Muscle of leg (tissue), 11 donors: ENCODE data around the gene MTAP. TPM values are rescaled to one million over a fixed set of nuclear protein-coding genes. Genes with fewer than 3 reads are reported as not detected.

ENCODE experiments used
- DNase-seq: peaks from one replicate; pipeline ENCODE4 v3.0.0; 2013
- H3K27ac ChIP-seq: one replicate; pipeline ENCODE4 v1.5.1; 2013; ENCODE audit warnings: mild to moderate bottlenecking, low read length, control low read depth
- H3K27me3 ChIP-seq: one replicate; pipeline ENCODE4 v1.6.1; 2013; ENCODE audit warnings: low read length; ENCODE audit not compliant: control insufficient read depth, insufficient read depth
- H3K36me3 ChIP-seq: one replicate; pipeline ENCODE4 v1.6.1; 2013; ENCODE audit warnings: low read length; ENCODE audit not compliant: control insufficient read depth, insufficient read depth
- H3K4me1 ChIP-seq: one replicate; pipeline ENCODE4 v1.6.1; 2013; ENCODE audit warnings: low read length; ENCODE audit not compliant: control insufficient read depth, insufficient read depth
- H3K4me3 ChIP-seq: one replicate; pipeline ENCODE4 v1.5.1; 2013; ENCODE audit warnings: low read length, control low read depth
- H3K9me3 ChIP-seq: replicated peaks from 2 replicates; pipeline ENCODE4 v1.6.1; 2013; ENCODE audit warnings: low read depth, low read length; ENCODE audit not compliant: control insufficient read depth
- WGBS: methylation state at CpG from one replicate; pipeline ENCODE4 v1.1.5; 2013; ENCODE audit warnings: missing lambda C conversion rate; ENCODE audit not compliant: insufficient coverage; 5-methylcytosine and 5-hydroxymethylcytosine counted together
- polyA plus RNA-seq, 8 donors: library from polyadenylated mRNA; unstranded; fragments of 120-200 nt; gene quantifications; one replicate each; pipeline versions ENCODE4 v1.2.1 to v1.2.3, GENCODE V29; 2013; ENCODE audit warnings: inconsistent platforms in 1 of 8, low replicate concordance in 1 of 8; ENCODE audit not compliant: insufficient read length in 8 of 8, insufficient read depth in 1 of 8
- total RNA-seq: library from RNA; stranded (reverse); fragments of 120-200 nt; gene quantifications from one replicate; pipeline ENCODE4 v1.2.4, GENCODE V29; 2013

MTAP gene
- total and polyA plus RNA-seq, 9 donors = 16.1 to 27.0 (median 23.0) TPM

GRCh38 chr9:21985964-21986667 is 183.7 kb downstream of the MTAP start:
- no peaks in the 10 kb centered on the region for H3K36me3 ChIP-seq
- peaks cover 17% of the 10 kb centered on the region for H3K27me3 ChIP-seq
- H3K4me1 ChIP-seq = no peaks in the 10 kb centered on the region
- no peaks in the 10 kb centered on the region for H3K9me3 ChIP-seq
- H3K27ac ChIP-seq = no peak overlapping the region
- H3K4me3 ChIP-seq = no peak overlapping the region
- DNase-seq = no peak
- WGBS = 69% methylated on average over 2 of the region's 5 CpGs

Other genes starting within 250 kb of the MTAP start
- 0.22 TPM for gene CDKN2A, start 191.8 kb downstream of the MTAP start, total RNA-seq
- gene CDKN2A, start 191.8 kb downstream of the MTAP start, polyA plus RNA-seq = under 1 TPM in 7 of 8 donors, not detected in 1; 0.20 to 0.49 (median 0.25) TPM
- 0.18 TPM for gene CDKN2B-AS1, start 192.2 kb downstream of the MTAP start, total RNA-seq
- under 1 TPM in 5 of 8 donors, not detected in 3; 0.11 to 0.29 (median 0.14) TPM for gene CDKN2B-AS1, start 192.2 kb downstream of the MTAP start, polyA plus RNA-seq
- 0.31 TPM for gene CDKN2B, start 206.7 kb downstream of the MTAP start, total RNA-seq
- 1 to 10 TPM in 1 of 8 donors, under 1 TPM in 7; 0.27 to 3.4 (median 0.58) TPM for gene CDKN2B, start 206.7 kb downstream of the MTAP start, polyA plus RNA-seq